HepG2 (cell line): ENCODE data around the gene RPS27A. TPM values are rescaled to one million over a fixed set of nuclear protein-coding genes. Genes with fewer than 3 reads are reported as not detected.

Experiments used
- AHR ChIP-seq: IDR thresholded peaks from 2 replicates; pipeline ENCODE4 v1.6.1; 2018; ENCODE audit warnings: missing genetic modification reagents, missing compliant biosample characterization
- ARID3A ChIP-seq: IDR thresholded peaks from 2 replicates; pipeline ENCODE4 v1.6.1; 2012; ENCODE audit warnings: low read depth, low read length, improper control_type of control experiment
- CREM ChIP-seq, 2 experiments: sonication (generic) in 1 of 2; formaldehyde crosslinking in 1 of 2; IDR thresholded peaks; 2 replicates each; pipeline versions ENCODE4 v1.4.0 to v1.6.1; 2016 to 2020; ENCODE audit warnings: antibody characterized with exemption in 1 of 2, mild to moderate bottlenecking in 1 of 2, missing genetic modification reagents in 1 of 2
- HES4 ChIP-seq: sonication (generic); formaldehyde crosslinking; IDR thresholded peaks from 2 replicates; pipeline ENCODE4 v1.9.0; 2021; ENCODE audit warnings: mild to moderate bottlenecking, missing genetic modification reagents, borderline replicate concordance
- HOXA3 ChIP-seq: sonication (generic); formaldehyde crosslinking; IDR thresholded peaks from 2 replicates; pipeline ENCODE4 v1.5.0; 2020; ENCODE audit warnings: missing genetic modification reagents
- PHF21A ChIP-seq: sonication (generic); formaldehyde crosslinking; IDR thresholded peaks from 2 replicates; pipeline ENCODE4 v1.5.0; 2020; ENCODE audit warnings: mild to moderate bottlenecking, missing genetic modification reagents
- RARG ChIP-seq: sonication (generic); formaldehyde crosslinking; IDR thresholded peaks from 2 replicates; pipeline ENCODE4 v1.4.0; 2020; ENCODE audit warnings: low read depth, mild to moderate bottlenecking, missing genetic modification reagents
- RNF219 ChIP-seq: sonication (generic); formaldehyde crosslinking; IDR thresholded peaks from 2 replicates; pipeline ENCODE4 v1.5.0; 2020; ENCODE audit warnings: mild to moderate bottlenecking, missing genetic modification reagents
- SIX1 ChIP-seq: sonication (generic); formaldehyde crosslinking; IDR thresholded peaks from 2 replicates; pipeline ENCODE4 v1.4.0; 2020; ENCODE audit warnings: missing genetic modification reagents, borderline replicate concordance
- SOX6 ChIP-seq, 2 experiments: fragments of 450-650 bp in 1 of 2; sonication (generic) in 1 of 2; formaldehyde crosslinking in 1 of 2; IDR thresholded peaks; 2 replicates each; pipeline versions ENCODE4 v1.4.0 to v1.6.1; 2017 to 2020; ENCODE audit warnings: antibody characterized with exemption in 1 of 2, mild to moderate bottlenecking in 1 of 2, missing genetic modification reagents in 1 of 2
- SPEN ChIP-seq: sonication (generic); formaldehyde crosslinking; IDR thresholded peaks from 2 replicates; pipeline ENCODE4 v1.5.1; 2020; ENCODE audit warnings: low read depth, mild to moderate bottlenecking, missing genetic modification reagents
- TCF12 ChIP-seq, 2 experiments: fragments of 450-650 bp in 1 of 2; sonication (generic) in 1 of 2; formaldehyde crosslinking in 1 of 2; IDR thresholded peaks; 2 replicates each; pipeline versions ENCODE4 v1.6.1 to v1.8.0; 2017 to 2022; ENCODE audit warnings: antibody characterized with exemption in 1 of 2, mild to moderate bottlenecking in 1 of 2, missing genetic modification reagents in 1 of 2, moderate library complexity in 1 of 2
- WIZ ChIP-seq: sonication (generic); formaldehyde crosslinking; IDR thresholded peaks from 2 replicates; pipeline ENCODE4 v1.5.1; 2020; ENCODE audit warnings: mild to moderate bottlenecking, missing genetic modification reagents
- ZBTB7A ChIP-seq: sonication (generic); formaldehyde crosslinking; IDR thresholded peaks from 2 replicates; pipeline ENCODE4 v1.8.0; 2022; ENCODE audit warnings: mild to moderate bottlenecking, missing genetic modification reagents
- ZEB1 ChIP-seq: IDR thresholded peaks from 2 replicates; pipeline ENCODE4 v1.6.1; 2012; ENCODE audit warnings: mild to moderate bottlenecking, low read depth, inconsistent platforms; ENCODE audit not compliant: insufficient replicate concordance
- ZFP90 ChIP-seq: sonication (generic); formaldehyde crosslinking; IDR thresholded peaks from 2 replicates; pipeline ENCODE4 v1.8.0; 2022; ENCODE audit warnings: missing genetic modification reagents, mild to moderate bottlenecking, inconsistent platforms, borderline replicate concordance
- ZNF10 ChIP-seq: sonication (generic); formaldehyde crosslinking; IDR thresholded peaks from 2 replicates; pipeline ENCODE4 v1.4.0; 2020; ENCODE audit warnings: mild to moderate bottlenecking, low read depth, missing genetic modification reagents, borderline replicate concordance
- ZNF234 ChIP-seq: sonication (generic); formaldehyde crosslinking; conservative IDR thresholded peaks from 2 replicates; pipeline ENCODE4 v1.5.1; 2020; ENCODE audit warnings: mild to moderate bottlenecking, missing genetic modification reagents
- ZNF251 ChIP-seq: sonication (generic); formaldehyde crosslinking; IDR thresholded peaks from 2 replicates; pipeline ENCODE4 v1.9.0; 2021; ENCODE audit warnings: mild to moderate bottlenecking, missing genetic modification reagents
- ZNF546 ChIP-seq: sonication (generic); formaldehyde crosslinking; conservative IDR thresholded peaks from 2 replicates; pipeline ENCODE4 v1.8.1; 2023; ENCODE audit warnings: mild to moderate bottlenecking, missing genetic modification reagents
- ZNF556 ChIP-seq: sonication (generic); formaldehyde crosslinking; IDR thresholded peaks from 2 replicates; pipeline ENCODE4 v1.4.0; 2020; ENCODE audit warnings: mild to moderate bottlenecking, missing genetic modification reagents, borderline replicate concordance
- polyA plus RNA-seq, 8 experiments: library from polyadenylated mRNA; depleted of rRNA in 3 of 8; stranded (reverse) in 7 of 8; unstranded in 1 of 8; fragments of >200 nt; fragmentation: Illumina TruSeq in 4 of 8; extraction: Trizol in 4 of 8; gene quantifications; 2 replicates each; pipeline versions ENCODE4 v1.2.1 to v1.2.3, GENCODE V29; 2011 to 2016; ENCODE audit warnings: low read depth in 4 of 8, missing spikeins in 1 of 8, mixed read lengths in 1 of 8; ENCODE audit not compliant: insufficient read depth in 1 of 8
- total RNA-seq, 5 experiments: library from RNA; depleted of rRNA; stranded (reverse); fragments of >200 nt; fragmentation: Illumina TruSeq; extraction: Trizol; gene quantifications; 2 replicates each; pipeline ENCODE4 v1.2.3, GENCODE V29; 2016; ENCODE audit warnings: low read depth in 1 of 5
- TF ChIP-seq, protein P1 (sequence below): sonication (generic); formaldehyde crosslinking; IDR thresholded peaks from 2 replicates; pipeline ENCODE4 v1.8.0; 2022; ENCODE audit warnings: mild to moderate bottlenecking, missing genetic modification reagents, moderate library complexity
- TF ChIP-seq, protein P2 (sequence below): sonication (generic); formaldehyde crosslinking; IDR thresholded peaks from 2 replicates; pipeline ENCODE4 v1.8.0; 2022; ENCODE audit warnings: missing genetic modification reagents, mild to moderate bottlenecking, moderate library complexity, borderline replicate concordance

RPS27A gene
- total and polyA plus RNA-seq, 2 of the 13 experiments (the other 11 are each of a cell fraction or from before 2014, with no cell fraction given), result 2,779 to 3,269 TPM

- TF ChIP-seq ZNF234 (CRISPR knock-in tag), result no peak
- TF ChIP-seq ZBTB7A (CRISPR knock-in tag), result 0 out of 2 replicates have a peak, but pooled peaks have one; percentile 21
- TF ChIP-seq AHR (CRISPR knock-in tag), result no peak
- TF ChIP-seq RARG (CRISPR knock-in tag), result no peak
- no peak for TF ChIP-seq HES4 (CRISPR knock-in tag)
- no peak for TF ChIP-seq ZEB1
- TF ChIP-seq CREM (IDR thresholded peaks at IDR 0.05), result no peak
- no peak for TF ChIP-seq CREM (CRISPR knock-in tag; IDR thresholded peaks at IDR 0.05)
- TF ChIP-seq TCF12 (IDR thresholded peaks at IDR 0.05), result no peak
- 0 out of 2 replicates have a peak, but pooled peaks have one; percentile 70 for TF ChIP-seq TCF12 (CRISPR knock-in tag; IDR thresholded peaks at IDR 0.05)
- no peak for TF ChIP-seq ZNF10 (CRISPR knock-in tag)
- no peak; the same call in 1 of the 2 replicates for TF ChIP-seq PHF21A (CRISPR knock-in tag)
- TF ChIP-seq, protein P1, sequence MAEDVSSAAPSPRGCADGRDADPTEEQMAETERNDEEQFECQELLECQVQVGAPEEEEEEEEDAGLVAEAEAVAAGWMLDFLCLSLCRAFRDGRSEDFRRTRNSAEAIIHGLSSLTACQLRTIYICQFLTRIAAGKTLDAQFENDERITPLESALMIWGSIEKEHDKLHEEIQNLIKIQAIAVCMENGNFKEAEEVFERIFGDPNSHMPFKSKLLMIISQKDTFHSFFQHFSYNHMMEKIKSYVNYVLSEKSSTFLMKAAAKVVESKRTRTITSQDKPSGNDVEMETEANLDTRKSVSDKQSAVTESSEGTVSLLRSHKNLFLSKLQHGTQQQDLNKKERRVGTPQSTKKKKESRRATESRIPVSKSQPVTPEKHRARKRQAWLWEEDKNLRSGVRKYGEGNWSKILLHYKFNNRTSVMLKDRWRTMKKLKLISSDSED (CRISPR knock-in tag), result no peak
- no peak for TF ChIP-seq SIX1 (CRISPR knock-in tag)
- no peak for TF ChIP-seq WIZ (CRISPR knock-in tag)
- TF ChIP-seq ZNF546, result no peak
- TF ChIP-seq ZFP90, result no peak
- TF ChIP-seq HOXA3, result 0 out of 2 replicates have a peak, but pooled peaks have one; percentile 13
- TF ChIP-seq RNF219, result no peak
- no peak for TF ChIP-seq ZNF251 (CRISPR knock-in tag)
- no peak for TF ChIP-seq ARID3A
- no peak for TF ChIP-seq SOX6 (IDR thresholded peaks at IDR 0.05)
- no peak for TF ChIP-seq SOX6 (CRISPR knock-in tag; IDR thresholded peaks at IDR 0.05)
- no peak for TF ChIP-seq SPEN (CRISPR knock-in tag)
- TF ChIP-seq, protein P2, sequence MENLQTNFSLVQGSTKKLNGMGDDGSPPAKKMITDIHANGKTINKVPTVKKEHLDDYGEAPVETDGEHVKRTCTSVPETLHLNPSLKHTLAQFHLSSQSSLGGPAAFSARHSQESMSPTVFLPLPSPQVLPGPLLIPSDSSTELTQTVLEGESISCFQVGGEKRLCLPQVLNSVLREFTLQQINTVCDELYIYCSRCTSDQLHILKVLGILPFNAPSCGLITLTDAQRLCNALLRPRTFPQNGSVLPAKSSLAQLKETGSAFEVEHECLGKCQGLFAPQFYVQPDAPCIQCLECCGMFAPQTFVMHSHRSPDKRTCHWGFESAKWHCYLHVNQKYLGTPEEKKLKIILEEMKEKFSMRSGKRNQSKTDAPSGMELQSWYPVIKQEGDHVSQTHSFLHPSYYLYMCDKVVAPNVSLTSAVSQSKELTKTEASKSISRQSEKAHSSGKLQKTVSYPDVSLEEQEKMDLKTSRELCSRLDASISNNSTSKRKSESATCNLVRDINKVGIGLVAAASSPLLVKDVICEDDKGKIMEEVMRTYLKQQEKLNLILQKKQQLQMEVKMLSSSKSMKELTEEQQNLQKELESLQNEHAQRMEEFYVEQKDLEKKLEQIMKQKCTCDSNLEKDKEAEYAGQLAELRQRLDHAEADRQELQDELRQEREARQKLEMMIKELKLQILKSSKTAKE (CRISPR knock-in tag), result no peak
- no peak for TF ChIP-seq ZNF556
Measured at GRCh38 chr2:55231546-55232083, 873 bp upstream of the RPS27A start (continued).
